Measurements from ENCODE around the gene AKAP6.
"Not testable (repeated sequence)": the region's sequence is repeated elsewhere in the genome, so short reads cannot be mapped to it uniquely, and the experiment has no call there.

AKAP6 gene

GRCh38 chr14:32734261-32734660 lies 405.2 kb downstream of the AKAP6 start:
- FAIRE-seq (no peak), DNase-seq (ENCODE audit: low spot score) (no peak)

GRCh38 chr14:32737621-32738020 lies 408.5 kb downstream of the AKAP6 start:
- DNase-seq (ENCODE audit: low spot score) (no peak), FAIRE-seq (no peak)

GRCh38 chr14:32738206-32738871 lies 409.2 kb downstream of the AKAP6 start:
- no peak for FAIRE-seq

GRCh38 chr14:32744811-32745445 lies 415.8 kb downstream of the AKAP6 start:
- no peak for FAIRE-seq
- DNase-seq (ENCODE audit: low spot score), result no peak

More at GRCh38 chr14:32738206-32738871, 409.2 kb downstream of the AKAP6 start:
- DNase-seq (ENCODE audit: low spot score), result no peak

GRCh38 chr14:32754209-32754608 lies 425.1 kb downstream of the AKAP6 start:
- DNase-seq (ENCODE audit: low spot score) (no peak), FAIRE-seq (no peak)

GRCh38 chr14:32756173-32756572 lies 427.1 kb downstream of the AKAP6 start:
- FAIRE-seq, result no peak
- no peak for DNase-seq (ENCODE audit: low spot score)

GRCh38 chr14:32756775-32757174 lies 427.7 kb downstream of the AKAP6 start:
- no peak for FAIRE-seq
- no peak for DNase-seq (ENCODE audit: low spot score)

GRCh38 chr14:32757568-32757967 lies 428.5 kb downstream of the AKAP6 start:
- FAIRE-seq, result no peak
- no peak for DNase-seq (ENCODE audit: low spot score)

GRCh38 chr14:32761381-32761968 lies 432.4 kb downstream of the AKAP6 start:
- DNase-seq (ENCODE audit: low spot score), result no peak
- no peak for FAIRE-seq

GRCh38 chr14:32762886-32763285 lies 433.8 kb downstream of the AKAP6 start:
- DNase-seq (ENCODE audit: low spot score), result no peak
- FAIRE-seq, result no peak

- FAIRE-seq (no peak), DNase-seq (ENCODE audit: low spot score) (no peak)
Observed at GRCh38 chr14:32763673-32764072, 434.6 kb downstream of the AKAP6 start.

GRCh38 chr14:32764131-32764530 lies 435.0 kb downstream of the AKAP6 start:
- FAIRE-seq (no peak), DNase-seq (ENCODE audit: low spot score) (no peak)

GRCh38 chr14:32770422-32770821 lies 441.3 kb downstream of the AKAP6 start:
- FAIRE-seq, result no peak
- DNase-seq (ENCODE audit: low spot score), result no peak

- FAIRE-seq, result no peak
- DNase-seq (ENCODE audit: low spot score), result no peak
Observed at GRCh38 chr14:32774214-32774613, 445.1 kb downstream of the AKAP6 start.

- FAIRE-seq, result no peak
Observed at GRCh38 chr14:32779840-32780239, 450.7 kb downstream of the AKAP6 start.

GRCh38 chr14:32784405-32784804 lies 455.3 kb downstream of the AKAP6 start:
- FAIRE-seq (no peak), DNase-seq (ENCODE audit: low spot score) (no peak)

More at GRCh38 chr14:32779840-32780239, 450.7 kb downstream of the AKAP6 start:
- DNase-seq (ENCODE audit: low spot score), result no peak

GRCh38 chr14:32785585-32785984 lies 456.5 kb downstream of the AKAP6 start:
- FAIRE-seq (no peak), DNase-seq (ENCODE audit: low spot score) (no peak)

GRCh38 chr14:32786886-32787285 lies 457.8 kb downstream of the AKAP6 start:
- no peak for FAIRE-seq
- no peak for DNase-seq (ENCODE audit: low spot score)

- FAIRE-seq; DNase-seq (ENCODE audit: low spot score): not testable (repeated sequence)
Observed at GRCh38 chr14:32793033-32793432, 463.9 kb downstream of the AKAP6 start.

GRCh38 chr14:32800320-32800719 lies 471.2 kb downstream of the AKAP6 start:
- DNase-seq (ENCODE audit: low spot score) (no peak), FAIRE-seq (no peak)

GRCh38 chr14:32802295-32802694 lies 473.2 kb downstream of the AKAP6 start:
- FAIRE-seq, result no peak
- DNase-seq (ENCODE audit: low spot score), result no peak

- FAIRE-seq (no peak), DNase-seq (ENCODE audit: low spot score) (no peak)
Observed at GRCh38 chr14:32805979-32806378, 476.9 kb downstream of the AKAP6 start.

GRCh38 chr14:32808644-32809043 lies 479.5 kb downstream of the AKAP6 start:
- FAIRE-seq (no peak), DNase-seq (ENCODE audit: low spot score) (no peak)

All from RCC 7860 (cell line).